ENCODE data around the gene RIPOR3.
"Not testable (repeated sequence)": the region's sequence is repeated elsewhere in the genome, so short reads cannot be mapped to it uniquely, and the experiment has no call there.

Gene RIPOR3

DNA sequence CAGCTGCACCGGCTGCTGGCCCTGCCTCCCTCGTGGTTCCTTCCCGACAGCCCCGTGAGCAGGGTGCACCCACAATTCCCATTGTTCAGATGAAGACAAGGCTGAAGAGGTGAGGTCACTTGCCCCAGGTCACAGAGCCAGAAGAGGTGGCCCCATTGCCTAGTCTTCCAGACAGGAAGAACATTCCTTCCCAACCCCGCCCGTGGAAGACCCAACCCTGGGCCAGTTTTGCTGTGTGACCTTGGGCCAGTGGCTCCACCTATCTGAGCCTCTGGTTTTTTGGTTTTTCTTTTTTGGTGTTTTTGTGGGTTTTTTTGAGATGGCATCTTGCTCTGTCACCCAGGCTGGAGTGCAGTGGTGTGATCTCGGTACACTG, 61.7 kb downstream of the RIPOR3 start:
- DNase-seq = no peak

DNA sequence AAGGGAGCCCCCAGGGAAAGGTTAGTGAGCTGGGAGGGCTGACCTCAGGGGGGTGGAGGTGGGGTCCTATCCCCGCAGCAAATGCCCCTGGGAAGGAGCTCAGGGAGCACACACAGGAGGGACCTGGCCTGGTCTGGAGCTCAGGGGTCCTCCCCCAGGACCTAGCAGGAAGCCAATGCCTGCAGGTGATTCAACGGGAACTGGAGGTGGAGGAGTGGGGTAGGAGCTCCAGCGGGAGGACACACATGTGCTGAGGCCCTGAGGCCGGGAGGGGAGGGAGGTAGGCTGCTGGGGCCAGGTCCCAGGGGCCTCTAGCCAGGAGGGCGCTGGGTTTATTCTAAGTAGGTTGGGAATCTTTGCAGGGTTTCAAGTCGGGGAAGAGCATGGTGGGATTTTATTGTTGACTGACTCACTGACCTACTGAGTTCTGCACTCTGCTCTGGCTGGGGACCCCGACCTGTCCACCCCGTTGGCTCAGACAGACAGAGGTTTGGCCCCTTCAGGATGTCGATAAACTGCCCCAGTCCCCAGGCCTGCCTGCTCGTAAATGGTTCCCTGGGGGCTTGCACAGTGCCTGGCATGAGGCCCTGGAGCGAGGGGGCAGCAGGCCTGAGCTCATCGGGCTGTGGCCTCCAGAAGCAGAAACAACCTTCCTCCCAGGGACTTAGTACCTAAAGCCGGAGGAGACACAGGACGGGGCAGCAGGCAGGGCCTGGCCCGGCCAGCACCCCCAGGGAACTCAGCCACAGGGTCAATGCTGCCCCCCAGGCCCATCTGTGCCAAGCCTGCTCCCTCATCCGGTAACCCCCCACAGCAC, 62.3 kb downstream of the RIPOR3 start:
- DNase-seq = no peak

DNA sequence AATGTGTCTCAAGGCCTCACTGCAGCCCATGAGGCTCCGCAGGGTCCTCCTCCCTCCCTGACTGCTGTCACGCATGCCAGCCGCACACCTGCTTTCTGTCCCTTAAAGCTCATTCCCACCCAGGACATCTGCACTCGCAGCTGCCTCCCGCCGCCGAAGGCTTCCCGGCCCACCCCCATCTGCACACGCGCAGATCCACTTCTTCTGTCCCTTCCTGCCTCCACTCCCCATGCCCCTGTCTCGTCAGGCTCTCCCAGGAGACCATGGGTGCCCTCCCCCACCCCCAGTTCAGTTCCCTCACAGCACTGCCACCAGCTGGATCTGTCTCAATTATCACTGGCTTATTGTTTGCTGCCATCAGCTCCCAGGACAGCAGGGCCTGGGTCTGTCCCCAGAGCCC, 63.0 kb downstream of the RIPOR3 start:
- no peak for DNase-seq

DNA sequence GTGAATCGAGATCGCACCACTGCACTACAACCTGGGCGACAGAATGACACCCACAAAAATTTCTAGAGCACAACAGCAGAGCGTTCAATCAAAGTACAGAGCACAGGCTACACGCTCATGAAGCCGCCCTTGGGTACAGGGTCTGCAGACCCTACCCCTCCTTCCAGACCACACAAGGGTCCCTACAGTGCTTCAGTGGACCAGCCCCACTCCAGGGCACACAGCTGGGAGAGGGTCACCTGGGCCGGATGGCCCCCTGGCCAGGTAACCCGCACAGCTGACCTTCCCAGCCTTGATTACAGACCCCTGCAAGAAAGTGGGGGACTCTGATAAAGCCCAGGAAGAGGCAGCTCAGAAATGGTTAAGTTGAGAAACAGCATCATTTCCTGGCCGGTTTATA, 63.6 kb downstream of the RIPOR3 start:
- no peak for DNase-seq

DNA sequence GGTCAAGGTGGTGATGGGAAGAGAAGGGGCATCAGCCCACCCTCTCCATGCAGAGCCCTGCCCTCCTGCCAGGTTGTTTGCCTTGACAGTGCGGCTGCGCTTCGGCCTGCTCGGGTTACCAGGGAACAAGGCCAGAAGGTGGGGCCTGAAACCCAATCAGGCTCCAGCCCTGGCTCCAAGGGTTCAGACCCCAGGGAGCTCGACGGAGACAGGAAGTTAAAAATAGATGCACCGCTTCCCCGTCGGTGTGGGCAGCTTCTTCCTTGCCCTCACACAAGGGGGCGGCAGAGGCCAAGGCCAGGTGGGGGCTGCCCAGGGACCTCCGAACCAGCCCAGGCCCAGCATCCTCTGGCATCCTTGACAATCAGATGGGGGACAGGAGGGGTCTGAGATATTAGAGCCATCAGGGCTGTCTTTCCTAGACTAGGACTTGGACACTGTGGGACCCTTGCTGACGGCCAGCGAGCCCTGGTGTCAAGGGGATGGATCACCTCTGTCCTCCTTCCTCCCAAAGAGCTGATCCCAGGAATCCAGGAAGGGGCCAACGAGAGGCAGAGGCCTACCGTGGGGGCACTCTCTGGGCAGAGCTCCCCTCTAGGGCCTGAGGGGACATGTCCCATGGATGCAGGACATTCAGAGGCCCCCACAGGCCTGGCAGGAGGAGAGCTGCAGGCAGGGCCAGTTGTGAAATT, 65.2 kb downstream of the RIPOR3 start:
- no peak for DNase-seq

DNA sequence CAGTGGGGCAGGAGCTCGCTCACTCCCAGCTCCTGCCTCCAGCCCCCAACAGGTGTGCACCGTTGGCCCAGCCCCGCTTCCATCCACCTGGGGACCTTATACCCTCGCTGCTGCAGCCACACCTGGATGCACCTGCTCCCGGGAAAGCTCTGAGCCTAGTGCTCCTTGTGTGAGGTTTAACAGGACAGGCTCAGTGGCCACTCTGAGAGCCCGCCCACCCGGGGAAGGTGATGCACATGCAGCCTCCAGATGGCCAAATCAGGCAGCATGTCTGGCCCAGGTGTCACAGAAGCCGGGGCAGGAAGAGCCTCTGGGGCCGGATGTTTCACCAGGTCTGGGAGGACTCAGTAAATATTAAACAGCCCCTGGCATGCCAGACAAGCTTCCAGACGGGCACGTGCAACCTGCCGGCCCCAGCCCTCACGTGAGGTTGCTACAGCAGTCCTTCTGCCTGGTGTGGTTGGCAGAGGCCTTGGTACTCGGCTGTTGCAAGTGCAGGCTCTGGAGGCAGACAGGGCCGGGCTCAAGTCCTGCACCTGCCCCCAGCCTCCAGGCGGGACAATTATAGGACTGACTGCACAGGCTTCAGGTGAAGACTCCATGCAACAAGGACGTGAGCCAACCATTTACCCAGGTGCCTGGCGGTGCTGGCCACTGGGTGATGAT, 66.9 kb downstream of the RIPOR3 start:
- DNase-seq = no peak

DNA sequence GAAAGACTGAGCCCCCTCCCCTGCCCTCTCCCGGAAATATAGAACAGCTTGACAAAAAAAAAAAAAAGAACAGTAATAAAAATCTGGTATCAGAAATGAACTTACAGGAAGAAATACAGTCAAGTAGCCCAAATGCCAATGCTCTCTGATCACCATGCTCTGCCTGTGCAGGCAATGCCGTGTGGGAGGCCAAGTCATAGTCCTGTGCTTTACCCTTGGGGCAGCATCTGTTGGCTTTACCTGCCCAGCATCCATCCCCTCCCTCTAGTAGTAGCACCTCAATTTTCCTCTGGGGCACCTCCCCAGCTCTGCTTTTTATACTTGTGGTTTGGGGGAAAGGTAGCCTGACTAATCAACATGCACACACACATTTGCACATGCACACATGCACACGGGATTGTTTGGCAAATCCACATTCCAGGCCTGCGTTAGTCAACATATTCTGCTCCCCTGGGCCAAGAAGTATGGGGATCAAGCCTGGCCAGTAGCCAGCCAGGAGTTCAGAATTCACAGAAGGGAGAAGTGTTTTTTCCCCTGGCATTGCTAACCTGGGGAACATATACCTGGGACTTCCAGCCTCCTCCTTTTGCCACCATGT, 70.2 kb downstream of the RIPOR3 start:
- DNase-seq = no peak

DNA sequence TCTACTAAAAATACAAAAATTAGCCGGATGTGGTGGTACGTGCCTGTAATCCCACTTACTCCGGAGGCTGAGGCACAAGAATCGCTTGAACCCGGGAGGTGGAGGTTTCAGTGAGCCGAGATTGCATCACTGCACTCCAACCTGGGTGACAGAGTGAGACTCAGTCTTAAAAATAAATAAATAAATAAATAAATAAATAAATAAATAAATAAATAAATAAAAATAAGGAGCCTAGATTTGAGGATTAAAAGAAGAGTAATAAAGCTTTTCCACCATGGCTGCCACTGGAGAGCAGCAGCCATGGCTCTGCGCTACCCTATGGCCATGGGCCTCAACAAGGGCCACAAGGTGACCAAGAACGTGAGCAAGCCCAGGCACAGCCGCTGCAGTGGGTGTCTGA, 70.9 kb downstream of the RIPOR3 start:
- not testable (repeated sequence) for DNase-seq

DNA sequence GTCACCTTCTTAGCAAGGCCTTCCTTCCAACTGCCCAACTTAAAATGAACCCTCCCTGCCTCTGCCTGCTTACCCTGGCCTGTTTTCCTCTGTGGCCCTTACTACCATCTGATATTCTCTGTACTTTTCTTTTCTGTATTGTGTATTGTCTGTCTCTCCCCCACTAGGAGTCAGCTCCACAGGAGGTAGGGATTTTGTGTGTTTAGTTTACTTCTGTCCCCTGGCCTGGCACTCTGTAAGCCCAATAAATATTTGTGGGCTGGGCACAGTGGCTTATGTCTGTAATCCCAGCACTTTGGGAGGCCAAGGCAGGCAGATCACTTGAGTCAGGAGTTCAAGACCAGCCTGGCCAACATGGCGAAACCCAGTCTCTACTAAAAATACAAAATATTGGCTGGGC, 72.8 kb downstream of the RIPOR3 start:
- no peak for DNase-seq

DNA sequence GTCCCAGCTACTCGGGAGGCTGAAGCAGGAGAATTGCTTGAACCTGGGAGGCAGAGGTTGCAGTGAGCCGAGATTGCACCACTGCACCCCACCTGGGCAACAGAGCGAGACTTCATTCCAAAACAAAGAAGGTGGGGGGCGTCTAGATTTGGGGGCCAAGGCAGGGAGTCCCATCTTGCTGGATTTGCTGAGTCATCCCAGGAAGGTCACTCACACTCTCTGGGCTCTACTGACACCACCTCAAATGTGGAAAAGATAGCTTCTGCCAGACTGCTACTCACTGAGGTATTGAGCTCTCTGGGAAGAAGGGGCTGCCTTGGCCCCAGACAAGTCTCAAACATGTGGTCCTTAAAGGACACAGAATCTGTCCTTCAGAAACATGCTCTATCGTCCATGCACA, 74.3 kb downstream of the RIPOR3 start:
- no peak for DNase-seq

DNA sequence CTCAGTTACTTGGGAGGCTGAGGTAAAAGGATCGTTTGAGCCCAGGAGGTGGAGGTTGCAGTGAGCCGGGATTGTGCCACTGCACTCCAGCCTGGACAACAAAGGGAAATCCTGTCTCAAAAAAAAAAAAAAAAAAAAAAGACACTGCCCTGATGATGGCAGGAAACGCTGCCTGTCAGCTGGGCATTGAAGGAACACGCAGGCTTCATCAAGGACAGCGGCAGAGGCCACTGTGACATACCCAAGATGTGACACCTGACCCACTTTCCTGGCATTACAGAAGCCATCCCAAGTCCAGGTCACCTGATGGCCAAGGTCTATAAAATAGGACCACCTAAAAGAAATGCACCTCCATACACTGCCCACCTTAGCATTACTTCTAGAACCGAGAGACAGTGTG, 75.9 kb downstream of the RIPOR3 start:
- no peak for DNase-seq

DNA sequence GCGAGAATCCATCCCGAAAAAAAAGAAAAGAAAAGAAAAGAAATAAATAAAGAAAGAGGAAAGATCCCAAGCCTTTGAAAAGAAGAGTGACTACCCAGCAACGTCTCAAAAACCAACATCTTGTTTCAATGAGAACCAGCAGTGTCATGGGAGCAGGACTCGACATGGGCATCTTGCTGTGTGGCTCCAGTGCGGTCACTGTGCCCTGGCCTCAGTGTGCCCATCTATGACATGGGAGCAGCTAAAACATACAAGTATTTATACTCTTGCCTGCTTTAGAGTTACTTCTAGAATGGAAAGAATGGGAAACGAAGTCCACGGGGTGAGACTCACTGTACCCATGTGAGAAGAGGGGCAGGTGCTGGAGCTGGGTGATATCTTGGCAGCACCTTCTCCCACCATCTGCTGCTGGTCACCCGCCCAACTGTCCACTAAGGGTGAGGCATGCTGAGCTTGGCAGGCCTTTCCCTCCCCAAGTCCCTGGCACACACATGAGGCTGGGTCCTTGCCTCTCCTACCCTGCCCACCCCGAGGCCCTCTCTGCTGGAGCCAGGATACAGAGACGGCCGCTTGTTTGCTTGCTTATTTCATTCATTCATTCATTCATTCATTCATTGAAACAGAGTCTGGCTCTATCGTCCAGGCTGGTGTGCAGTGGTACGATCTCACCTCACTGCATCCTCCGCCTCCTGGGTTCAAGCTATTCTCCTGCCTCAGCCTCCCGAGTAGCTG, 77.7 kb downstream of the RIPOR3 start:
- DNase-seq = no peak

DNA sequence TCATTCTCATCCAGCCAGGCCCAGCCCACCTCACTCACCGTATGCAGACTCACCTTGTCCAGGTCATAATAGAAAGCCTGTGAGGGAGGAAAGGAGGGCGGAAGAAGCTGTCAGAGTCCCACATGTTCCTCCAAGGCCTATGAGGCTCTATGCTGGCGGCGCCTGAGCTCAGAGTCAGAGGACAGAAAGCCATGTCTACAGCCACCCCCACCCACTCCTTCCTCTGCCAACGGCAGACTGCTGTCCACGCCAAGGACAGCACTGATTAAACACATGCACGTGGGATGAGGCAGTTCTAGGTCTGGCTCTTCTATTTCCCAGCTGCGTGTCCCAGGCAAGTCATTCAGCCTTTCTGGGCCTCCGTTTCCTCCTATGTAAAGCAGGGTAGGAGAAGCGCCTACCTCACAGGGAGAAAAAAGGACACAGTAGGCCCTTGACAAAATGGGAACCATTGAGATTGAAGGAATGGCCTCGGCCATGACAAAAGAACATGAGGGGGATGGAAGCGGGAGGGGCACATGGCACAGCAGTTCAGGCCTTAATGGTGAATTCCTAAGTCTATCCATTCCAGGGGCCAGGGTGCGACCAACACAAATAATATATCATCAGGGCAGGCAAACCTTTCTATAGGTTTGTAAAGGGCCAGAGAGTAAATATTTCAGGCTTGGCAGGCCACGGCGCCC, 80.1 kb downstream of the RIPOR3 start:
- DNase-seq = no peak

DNA sequence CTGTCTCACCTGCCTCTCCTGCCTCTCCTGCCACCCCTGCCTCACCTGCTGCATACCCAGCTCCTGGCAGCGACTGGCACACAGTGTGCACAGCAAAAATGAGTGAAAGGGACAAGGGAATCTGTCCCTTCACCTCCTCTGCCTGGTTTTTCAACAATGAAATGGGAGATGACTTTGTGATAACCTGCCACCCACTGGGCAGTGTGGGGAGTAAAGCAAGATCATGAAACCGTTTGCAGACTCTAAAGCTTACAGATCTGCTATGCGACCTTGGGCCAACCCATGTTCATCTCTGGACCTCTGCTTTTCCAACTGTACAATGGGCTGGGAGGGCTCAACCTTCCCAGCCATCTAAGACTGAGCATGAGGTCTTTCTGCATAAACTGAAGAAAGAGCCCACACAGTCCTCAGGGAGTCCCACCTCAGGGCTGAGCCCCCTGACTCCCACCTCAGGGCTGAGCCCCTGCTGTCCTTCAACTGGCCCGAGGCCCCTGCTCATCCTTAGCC, 81.1 kb downstream of the RIPOR3 start:
- DNase-seq = no peak

DNA sequence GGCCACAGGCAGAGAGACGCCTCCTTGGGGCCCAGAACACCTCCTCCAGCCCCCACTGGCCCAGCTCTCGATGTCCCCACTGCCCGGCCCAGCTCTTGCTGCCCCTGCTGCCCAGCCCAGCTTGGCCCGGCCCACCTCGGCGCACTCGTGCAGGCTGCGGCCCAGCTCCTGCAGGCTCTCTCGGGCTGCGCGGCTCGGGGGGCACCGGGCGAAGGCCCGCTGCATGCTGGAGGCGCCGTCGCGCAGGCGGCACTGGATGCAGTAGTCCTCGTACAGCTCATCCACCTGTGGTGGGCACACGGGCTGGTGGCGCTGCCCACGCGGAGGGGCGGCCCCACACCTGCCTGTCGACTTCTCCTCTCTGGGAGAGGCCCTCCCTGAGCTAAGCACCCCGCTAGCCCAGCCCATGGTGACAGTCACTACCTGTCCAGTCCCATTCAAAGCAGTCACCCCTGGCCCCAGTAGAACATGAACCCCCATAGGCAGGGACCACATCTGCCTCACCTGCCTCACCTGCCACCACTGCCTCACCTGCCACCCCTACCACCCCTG, 81.8 kb downstream of the RIPOR3 start:
- no peak for DNase-seq

DNA sequence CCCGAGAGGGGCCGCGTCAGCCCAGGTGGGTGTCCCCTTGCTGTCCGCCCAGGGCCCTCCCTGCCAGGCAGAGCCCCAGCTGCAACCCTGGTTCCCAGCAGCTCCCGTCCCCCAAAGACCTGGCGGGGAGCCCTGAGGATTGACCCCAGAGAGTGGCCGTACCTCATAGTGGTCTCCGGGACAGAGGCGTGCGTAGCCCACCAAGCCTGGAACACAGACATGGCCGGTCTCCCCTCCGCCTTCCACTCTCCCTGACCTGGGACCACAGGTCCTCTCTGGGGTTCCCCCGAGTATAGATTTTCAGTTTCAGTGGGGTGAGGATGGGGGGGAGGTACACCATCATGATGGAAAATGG, 82.6 kb downstream of the RIPOR3 start:
- DNase-seq = no peak

DNA sequence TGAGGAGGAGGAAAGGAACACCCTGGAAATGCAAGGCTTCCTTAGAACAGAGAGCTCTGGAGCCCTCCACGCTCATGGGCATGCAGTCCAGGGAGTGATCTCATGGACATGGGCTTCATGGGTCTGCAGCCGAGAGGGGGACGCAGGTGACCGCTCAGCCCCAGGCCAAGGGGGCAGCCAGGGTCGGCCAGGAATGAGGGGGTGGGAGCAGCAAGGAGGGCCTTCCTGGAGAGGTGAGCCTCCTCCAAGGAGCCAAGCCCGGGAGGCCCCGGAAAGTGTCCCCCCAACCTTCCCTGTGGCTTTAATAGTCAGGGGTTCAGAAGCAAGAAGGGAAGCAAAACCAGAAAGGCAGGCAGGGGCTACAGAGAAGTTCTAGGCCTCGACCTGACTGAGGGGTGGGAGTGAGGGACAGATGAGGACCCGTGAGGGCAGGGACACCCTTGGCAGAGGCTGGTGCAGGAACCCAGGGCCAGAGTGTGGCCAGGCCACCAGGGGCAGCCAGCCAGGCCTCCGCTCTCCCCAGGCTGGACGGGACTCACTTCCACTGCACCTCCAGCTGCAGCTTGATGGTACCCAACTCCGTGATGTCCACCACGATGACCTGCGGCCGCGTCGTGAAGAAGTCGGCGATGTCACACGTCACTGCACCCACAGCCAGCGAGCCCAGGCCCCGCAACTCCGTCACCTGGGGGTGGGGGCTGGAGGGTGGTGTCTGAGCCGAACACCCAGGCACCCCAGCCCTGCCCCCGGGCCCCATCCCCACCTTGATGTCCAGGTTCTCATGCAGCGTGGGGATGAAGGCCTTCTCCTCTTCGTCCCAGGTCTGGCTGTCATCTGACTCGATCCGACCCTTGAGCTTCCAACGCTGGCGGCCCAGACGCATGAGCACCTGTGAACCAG, 83.2 kb downstream of the RIPOR3 start:
- DNase-seq = no peak

DNA sequence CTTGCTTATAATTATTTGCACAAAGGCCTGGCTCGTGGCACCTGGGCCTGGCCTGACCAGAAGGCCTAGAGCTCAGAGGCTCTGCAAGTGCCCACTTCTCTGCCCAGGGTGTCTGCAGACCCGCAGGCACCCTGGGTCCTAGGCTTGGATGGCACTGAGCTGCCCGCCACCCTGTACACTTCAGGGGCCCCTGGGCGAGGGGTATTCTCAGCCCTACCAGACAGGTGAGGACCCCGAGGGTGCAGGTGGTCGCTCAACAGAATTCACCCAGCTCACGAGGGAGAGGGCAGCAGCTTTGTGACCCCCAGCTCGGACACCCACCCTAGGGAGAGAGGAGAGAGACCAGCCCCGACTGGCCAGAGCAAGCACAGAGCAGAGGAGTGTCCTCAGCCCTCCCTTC, 83.9 kb downstream of the RIPOR3 start:
- DNase-seq = no peak

DNA sequence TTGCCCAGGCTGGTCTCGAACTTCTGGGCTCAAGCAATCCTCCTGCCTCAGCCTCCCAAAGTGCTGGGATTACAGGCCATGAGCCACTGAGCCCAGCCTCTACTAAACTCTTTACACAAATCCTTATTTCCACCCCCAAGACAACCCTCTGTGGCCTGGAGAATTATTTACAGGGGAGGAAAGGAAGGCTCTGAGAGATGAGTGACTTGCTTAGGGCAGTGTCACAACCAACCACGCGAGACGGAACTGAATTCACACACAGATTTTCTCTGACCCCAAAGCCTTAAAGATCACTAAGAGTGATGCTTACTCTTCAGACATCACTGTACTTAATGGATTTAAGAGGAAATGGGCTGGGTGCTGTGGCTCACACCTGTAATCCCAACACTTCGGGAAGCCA, 86.2 kb downstream of the RIPOR3 start:
- no peak for DNase-seq

DNA sequence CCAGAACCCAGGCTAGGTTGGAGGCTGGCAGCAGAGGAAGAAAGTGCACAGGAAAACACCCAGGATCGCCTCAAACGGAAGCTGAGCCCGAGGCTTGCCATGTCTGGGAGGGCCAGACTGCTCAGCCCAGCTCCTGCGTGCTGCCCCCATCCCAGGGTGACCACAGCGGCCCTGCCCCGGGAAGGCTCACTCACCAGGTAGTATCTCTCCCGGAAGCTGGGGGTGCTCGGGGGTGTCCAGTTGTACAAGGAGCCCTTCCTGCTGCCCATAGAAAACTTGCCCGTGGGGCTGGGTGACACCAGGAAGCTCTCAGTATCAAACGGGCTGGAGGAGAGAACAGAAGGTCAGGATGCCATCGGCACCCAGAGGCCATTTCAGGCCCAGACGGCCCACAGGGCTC, 86.9 kb downstream of the RIPOR3 start:
- no peak for DNase-seq
